NCI-H446 treated with DMSO at 0.1 percent for 48 hours (cell line): ENCODE data around the gene HOXA3.

Experiments
- DNase-seq: peaks from one replicate; lab custom pipeline; 2025; lab: John Stamatoyannopoulos, UW

The HOXA3 gene

DNA sequence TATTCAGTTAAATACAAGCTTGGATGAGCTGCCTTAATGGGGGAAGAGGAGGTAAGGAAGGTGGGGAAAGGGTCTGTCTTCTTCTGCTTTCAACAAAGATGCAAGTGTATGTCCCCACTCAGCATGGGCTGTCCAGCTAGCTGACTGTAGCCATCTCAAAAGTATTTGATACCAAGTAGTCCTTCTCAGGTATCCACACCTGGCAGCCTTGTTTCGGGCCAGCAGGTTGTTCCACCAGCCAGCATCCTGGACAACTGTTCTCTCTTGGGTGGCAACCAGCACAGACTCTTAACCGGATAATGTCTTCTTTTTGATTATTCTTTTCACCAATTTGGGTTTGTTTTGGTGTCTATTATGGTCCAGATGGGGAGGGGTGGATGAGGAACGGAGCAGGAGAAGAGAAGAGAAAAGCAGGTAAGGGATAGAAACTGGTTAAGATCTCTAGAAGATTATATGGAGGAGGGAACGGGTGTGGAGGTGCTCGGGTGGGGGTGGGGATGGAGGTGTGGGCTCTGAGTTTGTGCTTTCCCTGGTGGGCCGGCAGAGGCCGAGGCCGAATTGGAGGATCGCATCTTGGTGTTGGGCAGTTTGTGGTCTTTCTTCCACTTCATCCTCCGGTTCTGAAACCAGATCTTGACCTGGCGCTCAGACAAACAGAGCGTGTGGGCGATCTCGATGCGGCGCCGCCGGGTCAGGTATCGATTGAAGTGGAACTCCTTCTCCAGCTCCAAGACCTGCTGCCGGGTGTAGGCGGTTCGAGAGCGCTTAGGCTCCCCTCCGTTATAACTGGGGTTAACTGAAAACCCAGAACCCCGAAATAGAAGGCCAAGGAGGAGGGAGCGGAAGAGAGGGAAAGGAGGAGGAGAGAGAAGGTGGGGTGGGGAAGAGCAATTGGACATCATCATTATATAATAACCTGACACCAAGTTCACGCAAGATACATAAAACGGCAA, 23.3 kb downstream of the HOXA3 start:
- DNase-seq: no peak

DNA sequence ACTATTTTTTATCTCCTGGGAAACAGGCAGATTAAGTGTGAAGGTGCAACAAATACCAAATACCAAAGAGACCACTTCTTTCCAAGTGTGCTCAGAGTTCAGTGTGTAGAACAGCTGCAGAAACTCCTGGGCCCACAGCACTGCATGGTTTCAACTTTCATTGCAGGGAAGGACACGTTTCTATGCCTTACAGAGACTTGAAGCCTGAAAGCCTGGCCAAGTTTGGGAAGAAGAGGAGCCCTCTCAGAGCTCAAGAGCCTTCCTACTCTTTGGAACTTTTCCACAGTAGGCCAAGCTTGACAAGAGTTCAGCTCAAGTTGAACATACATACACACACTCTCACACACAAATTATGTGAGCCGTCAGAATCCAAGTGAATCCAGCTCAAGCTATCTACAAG, 24.3 kb downstream of the HOXA3 start:
- DNase-seq: no peak

DNA sequence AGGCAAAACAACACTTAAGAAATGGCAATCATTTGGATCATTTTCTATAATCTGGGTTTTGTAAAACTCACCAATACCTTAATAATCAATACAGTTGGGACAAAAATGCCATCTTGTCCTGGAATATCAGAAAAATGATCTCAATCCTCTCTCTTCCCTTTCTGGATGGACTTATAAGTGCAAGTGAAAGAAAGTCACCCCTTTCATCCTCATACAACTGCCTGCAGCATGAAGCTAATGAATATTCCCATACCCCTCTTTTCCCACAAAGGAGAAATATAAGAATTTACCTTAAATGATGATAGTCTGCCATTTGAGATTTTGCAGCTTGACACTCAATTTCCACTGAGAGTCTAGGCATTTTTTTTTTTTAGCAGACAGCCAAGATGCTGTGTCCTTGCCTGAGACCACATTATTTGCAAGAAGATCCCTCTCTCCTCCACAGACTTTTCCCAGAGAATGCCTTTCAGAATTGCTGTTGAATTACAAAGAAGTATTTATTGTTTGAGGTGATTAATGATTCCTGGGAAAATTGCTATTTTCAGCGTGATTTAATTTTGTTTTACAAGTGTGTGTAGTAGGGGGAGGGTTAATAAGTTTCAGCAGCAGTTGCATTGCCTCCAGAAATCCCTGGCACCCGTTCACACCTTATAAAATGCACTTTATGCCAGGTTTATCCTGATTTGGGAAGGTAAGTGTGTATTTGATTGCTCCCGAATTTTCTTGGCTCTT, 25.6 kb downstream of the HOXA3 start:
- no peak for DNase-seq

DNA sequence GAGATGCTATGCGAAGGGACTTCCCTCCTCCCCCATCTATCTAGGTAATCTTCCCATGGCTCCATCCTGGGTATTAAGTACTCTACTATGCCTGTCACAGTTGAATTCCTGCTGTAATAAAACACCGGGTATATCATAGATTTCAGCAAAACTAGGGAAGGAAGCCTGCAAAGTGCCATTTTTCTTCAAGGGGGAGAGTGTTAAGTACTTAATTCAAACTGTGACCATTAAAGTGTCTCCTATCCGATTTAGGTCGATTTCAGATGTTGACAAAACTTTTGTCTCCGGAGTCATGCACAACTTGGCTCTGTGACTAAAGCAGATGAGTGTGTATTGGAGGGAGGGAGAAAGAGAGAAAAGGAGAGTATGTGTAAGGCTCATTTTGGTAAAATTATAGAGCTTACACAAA, 26.4 kb downstream of the HOXA3 start:
- DNase-seq: no peak

DNA sequence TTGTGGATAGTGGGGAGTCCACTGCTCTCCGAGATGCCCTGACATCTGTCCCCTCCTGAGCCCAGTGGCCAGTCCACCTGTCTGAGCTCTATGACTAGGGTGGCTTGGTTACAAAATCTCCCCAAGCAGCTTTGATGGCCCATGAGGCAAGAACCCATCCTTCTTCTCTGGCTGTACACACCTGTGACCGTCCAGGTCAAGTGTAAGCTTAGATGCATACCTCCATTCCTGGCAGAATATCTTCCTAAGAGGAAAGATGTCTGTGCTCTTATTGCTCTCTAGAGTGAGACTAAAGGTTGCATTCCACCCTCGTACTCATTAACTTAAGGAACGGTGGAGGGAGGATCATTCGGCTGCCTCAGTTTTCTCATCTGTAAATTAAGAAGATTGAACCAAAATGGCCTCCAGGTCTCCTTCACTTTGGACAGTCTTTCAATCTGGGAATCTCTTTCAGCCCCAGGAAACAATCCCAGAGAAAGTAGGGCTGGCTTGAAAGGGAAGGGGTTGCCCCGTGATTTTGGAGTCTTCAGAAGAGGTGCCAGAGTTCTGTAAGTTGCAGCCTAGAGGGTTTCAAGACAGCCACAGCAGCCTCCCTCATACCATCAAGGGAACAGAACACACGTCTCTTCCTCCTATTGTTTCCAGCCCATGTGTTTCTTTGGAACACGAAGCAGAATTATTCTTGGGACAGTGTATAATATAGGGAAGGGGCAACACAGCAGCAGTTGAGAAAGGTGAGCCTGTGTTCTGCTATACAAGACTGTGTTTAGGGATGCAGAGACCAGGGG, 27.3 kb downstream of the HOXA3 start:
- no peak for DNase-seq

DNA sequence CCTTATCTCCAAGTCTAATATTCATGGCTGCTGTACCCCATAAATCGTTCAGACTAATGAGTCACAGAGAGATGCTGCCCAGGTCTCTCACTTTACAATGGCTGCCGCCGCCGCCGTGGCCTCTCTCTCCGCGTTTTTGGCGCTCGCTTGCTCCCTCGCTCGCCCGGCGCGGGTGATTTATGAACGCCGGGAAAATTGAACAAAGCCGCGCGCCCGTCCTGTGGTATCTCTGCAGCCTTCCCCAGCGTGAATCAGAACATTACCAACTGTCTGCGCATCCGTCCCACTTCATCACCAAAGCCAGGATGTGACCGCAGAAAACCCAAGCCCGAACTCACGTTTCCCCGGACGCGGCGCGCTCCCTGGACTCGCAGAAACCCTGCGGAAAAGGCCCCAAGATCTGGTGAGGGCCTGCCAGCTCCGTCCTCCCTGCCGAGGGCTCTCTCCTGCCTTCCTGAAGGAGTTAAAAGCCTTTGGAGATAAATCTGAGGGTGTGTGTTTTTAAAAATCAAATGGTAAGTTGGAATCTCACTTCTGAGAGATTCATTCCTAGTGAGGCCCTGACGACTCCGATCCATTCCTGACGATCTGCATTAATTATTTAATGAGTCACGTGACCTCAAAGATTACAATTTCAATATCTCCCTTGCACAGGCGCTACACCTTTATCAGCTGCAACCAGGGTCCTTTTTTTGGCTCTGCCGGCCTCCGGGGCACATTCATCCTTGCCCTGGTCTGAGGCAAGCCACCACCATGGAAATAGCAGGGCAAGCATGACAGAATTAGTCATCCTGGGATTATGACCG, 28.1 kb downstream of the HOXA3 start:
- DNase-seq: no peak

DNA sequence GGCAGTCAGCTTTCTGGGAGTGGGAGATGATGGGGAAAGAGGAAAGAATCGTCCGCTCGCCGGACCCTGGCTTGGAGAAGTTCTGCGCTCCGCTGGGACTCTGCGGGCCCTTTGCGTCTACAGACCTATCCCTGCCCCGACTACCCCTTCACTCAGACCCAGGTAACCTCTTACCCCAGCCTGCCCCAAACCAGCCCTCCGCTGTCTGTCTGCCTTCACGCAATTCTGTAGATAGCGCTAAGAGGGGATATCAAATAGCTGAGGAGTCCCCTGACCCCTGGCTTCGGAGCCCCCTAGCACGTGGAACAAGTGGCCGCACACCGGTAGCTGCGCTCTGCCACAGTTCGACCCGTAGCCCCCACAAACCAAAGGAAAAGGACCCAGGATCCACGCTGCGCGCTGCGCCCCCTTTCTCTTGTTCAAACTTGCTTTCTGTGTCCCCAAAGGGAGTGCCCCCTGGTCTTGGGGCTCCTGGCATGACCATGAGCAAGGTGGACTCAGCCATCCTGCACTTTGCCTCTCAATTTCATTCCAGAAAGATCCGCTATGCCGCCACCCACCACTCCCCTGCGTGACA, 28.8 kb downstream of the HOXA3 start:
- no peak for DNase-seq

DNA sequence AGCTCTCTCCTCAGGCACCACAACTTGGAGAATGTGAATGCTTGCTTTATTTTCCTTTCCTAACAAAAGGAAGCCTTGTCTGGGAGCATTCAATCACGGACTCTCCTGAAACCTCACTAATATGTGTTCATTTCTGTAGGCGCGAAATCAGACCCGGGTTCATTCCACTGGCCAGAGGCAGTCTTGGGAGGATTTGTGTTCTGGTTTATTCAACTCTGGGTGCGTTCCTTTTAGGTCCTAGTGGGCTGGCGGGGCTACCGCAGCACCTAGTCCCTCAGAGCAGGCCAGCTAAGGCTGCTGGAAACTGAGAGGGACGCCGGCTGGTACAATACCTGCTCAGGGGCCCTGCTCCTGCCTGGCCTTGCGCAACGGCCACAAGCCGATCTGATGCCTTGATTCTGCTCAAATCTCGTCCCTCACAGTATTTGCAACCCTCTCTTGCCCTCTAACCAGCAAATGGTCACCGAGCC, 29.3 kb downstream of the HOXA3 start:
- no peak for DNase-seq

DNA sequence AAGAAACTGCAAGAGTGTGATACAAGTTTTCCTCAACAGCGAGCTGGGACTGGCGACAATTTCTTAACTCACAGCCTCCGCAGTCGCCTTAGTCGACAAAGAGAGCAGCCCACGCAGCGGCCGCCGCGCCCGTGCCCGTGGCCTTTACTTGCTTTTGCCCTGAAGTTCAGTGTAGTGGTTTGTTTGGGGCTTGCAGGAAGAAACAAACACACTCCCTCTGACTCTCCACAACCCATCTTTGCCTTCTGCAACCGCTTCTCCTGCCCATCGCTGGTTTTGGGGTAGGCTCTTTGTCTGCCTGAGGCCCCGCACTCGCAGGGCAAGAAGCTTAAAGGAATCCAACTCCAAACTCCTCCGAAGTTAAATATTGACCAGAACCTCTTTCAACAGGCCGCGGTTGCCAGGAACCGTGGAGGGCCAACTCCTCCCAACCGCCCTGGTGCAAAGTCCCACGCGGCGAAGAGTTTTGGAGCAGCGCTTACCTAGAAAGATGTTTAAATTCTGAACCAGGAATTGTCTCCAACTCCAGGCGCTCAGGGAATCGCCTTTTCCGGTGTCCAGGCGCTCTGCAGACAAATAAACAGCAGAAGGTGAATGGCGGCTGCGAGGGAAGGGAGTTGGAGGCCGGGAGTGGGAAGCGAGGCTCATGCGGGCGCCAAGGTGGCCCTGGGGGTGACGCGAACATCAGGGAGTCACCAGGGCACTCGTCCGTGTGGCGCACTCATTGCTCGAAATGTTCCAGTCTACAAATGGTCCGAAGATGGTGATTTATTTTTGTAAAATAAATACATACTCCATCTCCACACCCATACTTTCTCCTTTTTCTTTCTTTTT, 30.1 kb downstream of the HOXA3 start:
- no peak for DNase-seq

DNA sequence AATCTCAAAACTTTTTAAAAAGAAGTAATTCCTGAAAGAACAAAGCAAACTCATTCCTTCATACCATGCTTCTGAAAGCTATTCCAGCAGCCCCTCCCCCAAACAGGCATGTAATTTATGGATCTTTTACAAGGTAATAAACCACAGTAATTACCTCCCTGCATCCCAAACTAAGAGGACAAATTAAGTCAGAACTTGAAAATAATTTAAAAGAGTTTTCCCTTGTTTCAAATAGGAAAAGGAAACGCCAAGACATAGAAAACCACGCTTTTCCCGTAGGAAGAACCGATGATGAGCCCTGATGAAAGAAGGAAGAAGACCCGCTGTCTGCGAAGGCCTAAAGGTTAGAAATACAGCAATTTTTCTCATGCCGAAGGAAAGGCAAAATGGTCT, 30.7 kb downstream of the HOXA3 start:
- no peak for DNase-seq

DNA sequence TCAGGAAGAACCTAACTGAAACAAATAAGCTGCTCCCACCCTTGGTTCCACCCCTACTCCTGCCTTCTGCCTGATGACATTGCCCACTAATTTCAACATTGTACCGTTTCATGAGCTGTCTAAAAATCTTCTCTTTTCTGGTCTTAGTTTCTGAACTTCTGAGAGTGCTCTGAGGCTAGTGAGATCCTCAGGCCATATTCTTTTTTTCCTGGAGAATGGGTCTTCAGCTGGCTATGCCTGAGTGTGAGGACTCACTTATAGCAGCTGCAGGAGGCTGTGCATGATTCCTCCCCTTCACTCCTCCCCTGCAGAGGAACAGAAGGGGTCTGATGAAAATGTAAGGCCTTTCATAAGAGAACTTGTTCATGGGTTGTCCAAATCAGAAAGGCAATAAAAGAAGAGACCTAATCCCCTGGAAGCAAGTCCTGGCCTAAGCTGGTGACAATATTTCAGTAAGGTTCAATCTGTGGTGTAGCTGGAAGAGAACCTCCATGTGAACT, 32.9 kb downstream of the HOXA3 start:
- no peak for DNase-seq

DNA sequence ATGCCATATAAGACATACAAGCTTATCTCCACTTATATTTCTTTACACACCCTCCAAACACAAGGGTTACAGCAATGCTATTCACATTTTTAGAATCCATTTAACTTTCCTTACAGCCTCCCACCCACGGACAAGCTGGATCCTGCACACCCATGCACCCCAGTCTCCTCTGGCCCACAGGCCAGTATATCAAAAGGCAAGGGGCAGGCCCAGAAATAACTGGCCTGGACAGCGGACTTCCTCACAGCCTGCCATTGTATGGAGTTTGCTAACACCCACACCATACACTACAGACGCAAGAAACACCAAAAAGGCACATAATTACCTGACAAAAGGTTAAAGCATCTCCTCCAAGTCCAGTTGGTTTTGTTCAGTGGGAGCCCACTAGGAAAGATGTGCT, 33.8 kb downstream of the HOXA3 start:
- no peak for DNase-seq

DNA sequence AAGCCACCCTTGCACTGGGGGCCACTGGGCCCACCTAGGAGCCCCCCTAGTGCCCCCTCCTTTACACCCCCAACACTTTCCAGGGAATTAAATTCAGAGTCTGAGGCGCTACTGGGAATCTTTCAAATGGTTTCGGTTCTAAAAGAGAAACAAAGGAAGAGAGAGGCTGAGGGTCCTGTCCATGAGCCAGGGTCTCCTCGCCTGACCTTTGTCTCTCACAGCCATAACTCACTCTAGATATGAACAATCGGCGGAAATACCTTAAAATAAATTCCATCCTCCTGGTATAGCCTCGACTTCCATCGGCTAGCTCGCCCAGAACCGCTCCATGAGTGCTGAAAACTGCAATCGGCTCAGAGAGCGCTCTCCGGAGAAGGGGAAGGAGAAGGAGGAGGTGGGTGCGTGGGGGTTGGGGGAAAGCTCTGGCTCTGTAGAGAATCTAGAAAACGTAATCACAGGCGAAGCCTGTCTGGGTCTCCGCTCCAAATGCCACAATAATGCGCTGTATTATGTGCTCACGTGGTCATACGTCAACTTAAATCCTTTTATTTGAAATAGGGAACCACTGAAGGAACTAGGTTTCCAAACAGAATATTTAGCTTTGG, 34.4 kb downstream of the HOXA3 start:
- DNase-seq: no peak

DNA sequence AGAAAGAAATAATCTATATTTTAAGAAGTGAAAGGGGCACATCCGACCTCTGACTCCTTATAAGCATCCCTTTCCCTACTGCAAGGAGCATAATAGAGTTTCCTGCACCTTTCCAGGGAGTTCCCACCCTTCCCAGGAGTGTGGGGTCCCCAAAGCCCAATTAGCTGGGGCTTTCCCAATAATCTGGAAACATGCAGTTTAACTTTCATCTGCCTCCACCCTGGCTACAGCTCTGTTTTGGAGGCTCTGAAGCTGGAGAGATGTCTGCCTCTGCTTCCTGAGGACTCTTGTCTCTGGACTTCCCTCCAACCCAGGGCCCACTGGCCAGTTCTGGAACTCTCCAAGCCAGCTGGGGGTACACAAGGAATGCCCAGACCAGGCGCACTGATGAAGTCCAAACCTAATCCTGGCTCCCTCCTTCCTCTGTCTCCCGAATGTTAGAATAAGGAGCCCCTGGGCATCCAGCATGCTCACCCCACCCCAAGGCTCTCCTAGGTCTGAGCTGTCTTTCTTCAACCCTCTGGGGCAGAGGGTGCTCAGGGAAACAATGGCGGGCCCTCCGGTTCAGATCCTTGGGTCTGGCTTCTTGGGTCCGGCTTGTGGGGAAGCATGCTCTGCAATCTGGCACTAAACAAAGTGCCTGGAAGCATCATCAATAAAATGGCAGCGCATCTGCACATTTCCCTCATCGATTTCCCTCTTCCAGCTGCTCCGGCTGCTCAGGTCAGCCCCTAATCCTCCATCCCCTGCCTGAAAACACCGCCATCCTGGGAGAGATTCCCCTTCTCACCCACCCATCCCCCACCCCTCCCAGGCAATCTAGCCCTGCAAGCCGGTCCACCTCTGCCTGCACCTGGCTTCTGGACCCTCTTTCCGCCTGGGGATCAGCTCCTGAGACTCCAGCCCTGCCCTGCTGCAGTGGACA, 35.2 kb downstream of the HOXA3 start:
- no peak for DNase-seq

DNA sequence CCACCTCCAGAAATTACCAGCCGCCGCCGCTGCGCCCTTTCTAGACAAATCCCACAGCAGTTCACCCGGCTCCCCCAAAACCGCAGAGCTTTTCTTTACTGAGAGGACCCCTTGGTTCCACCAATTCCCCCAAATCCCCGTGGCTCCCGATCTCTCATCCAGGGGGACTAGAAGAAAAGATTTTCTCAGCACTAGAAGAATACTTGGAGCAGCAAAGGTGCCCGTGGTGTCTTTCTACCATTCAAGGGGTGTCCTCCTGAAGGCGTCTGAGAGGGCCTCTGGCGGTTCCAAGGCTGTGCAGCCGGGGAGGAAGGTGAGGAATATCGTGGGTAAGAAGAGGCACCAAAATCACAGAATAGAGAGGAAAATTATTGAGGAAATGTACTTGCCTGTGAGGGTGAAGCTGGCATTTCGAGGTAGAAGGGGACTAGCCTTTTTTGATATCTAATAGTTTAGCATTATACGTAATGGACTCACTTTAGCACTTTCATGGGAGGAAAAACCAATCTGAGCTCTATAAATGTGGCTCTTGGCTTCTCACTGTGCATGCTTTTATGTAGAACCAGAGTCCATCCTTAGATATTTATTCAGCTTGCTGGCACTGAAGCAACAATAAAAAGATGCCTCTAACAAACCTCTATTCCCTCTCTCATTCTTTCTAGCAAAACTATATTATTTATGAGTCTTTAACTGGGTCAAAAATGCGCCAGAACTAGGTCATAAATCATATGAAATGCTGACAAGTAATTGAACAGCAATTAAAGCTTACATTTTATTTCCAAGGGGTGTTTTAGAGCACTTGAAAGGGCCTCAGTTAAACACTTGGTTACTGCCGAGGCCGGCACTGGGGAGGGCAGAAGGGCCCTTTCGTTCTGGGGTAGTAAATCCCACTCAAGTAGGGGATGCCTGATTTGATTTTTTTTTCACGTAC, 36.1 kb downstream of the HOXA3 start:
- DNase-seq: no peak

DNA sequence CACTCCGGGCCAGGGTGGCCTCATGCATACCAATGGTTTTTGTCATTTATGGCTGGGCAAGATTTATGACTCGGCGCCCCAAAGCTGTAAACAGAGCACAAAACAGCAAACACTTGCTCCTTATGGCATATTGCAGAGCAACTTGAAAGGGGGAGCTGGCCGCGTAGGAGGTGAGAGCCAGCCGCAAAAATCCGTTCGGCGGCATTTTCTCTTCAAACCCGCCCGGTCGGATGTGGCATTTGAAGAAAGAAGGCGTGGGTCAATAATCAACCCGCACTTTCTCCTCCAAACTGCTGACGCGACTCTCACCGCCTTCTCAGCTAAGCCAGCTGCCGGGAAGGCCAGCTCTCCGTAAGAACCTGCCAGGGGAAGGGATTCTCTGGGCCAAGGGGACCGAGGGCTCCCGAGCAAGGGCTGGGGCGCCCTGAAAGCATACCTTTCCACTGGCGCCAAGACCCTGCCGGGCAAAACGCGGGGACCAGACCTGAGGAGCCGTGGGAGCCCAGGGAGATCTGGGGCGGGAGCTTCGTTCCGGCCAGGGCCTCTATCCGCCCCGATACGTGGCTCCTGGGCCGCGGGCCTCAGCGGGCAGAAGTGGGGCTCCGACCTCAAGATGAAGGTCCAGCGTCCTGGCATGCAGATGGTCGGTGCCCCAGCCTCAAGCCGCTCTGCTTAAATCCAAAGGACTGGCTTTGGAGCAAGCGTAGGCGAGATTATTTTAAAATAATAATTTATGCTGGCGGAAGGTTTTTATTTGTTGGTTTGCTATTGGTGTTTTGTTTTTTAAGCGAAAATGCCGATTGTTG, 37.0 kb downstream of the HOXA3 start:
- no peak for DNase-seq

DNA sequence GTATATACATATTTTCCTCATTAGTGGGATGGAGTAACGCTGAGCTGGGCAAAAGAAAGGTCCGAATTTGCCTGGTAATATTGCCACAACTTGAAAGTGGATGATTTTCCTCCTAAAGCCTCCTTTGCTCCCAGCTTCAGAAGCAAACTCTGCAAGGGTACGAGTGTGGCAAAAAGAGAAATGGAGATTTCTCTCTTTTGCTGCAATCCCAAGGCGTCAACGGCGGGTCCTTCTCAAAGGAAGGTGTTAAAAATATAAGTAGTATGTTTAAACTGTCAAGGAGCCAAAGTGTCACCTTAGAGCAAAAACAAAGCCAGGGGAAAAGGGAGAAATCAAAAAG, 37.5 kb downstream of the HOXA3 start:
- no peak for DNase-seq
